HS-5 (cell line): Measurements from ENCODE around the gene GGCX.
"Not testable (repeated sequence)": the region's sequence is repeated elsewhere in the genome, so short reads cannot be mapped to it uniquely, and the experiment has no call there.

Experiments
- DNase-seq: peaks from one replicate; pipeline ENCODE4 v3.0.0-alpha.2; 2012; ENCODE audit warnings: low read depth

GGCX gene

GRCh38 chr2:85561280-85562212 is at the start of gene GGCX:
Gene GGCX (minus strand): TSS chr2:85561493. CDS start chr2:85561428, 65 bp downstream.
- DNase-seq, result no peak

- no peak for DNase-seq
Measured at GRCh38 chr2:85607268-85608215, 46.2 kb upstream of the GGCX start.

- no peak for DNase-seq
Measured at GRCh38 chr2:85606116-85606455, 44.8 kb upstream of the GGCX start.

- DNase-seq, result no peak
Measured at GRCh38 chr2:85605406-85606115, 44.3 kb upstream of the GGCX start.

GRCh38 chr2:85604568-85605339 is 43.5 kb upstream of the GGCX start:
- no peak for DNase-seq

- not testable (repeated sequence) for DNase-seq
Measured at GRCh38 chr2:85604133-85604444, 42.8 kb upstream of the GGCX start.

GRCh38 chr2:85602476-85603234 is 41.4 kb upstream of the GGCX start, which contains the start of gene TMEM150A:
Gene TMEM150A (minus strand): TSS chr2:85602698. CDS start chr2:85601948, 750 bp downstream.
- DNase-seq, result no peak

GRCh38 chr2:85601771-85602475 is 40.6 kb upstream of the GGCX start:
- DNase-seq, result no peak

- DNase-seq, result no peak
Measured at GRCh38 chr2:85600951-85601770, 39.9 kb upstream of the GGCX start.

- no peak for DNase-seq
Measured at GRCh38 chr2:85600235-85600575, 38.9 kb upstream of the GGCX start.

- DNase-seq, result no peak
Measured at GRCh38 chr2:85599468-85600234, 38.4 kb upstream of the GGCX start.

- no peak for DNase-seq
Measured at GRCh38 chr2:85598594-85599340, 37.5 kb upstream of the GGCX start.

- no peak for DNase-seq
Measured at GRCh38 chr2:85597241-85597640, 35.9 kb upstream of the GGCX start.

GRCh38 chr2:85596486-85597143 is 35.3 kb upstream of the GGCX start:
- no peak for DNase-seq

GRCh38 chr2:85596026-85596333 is 34.7 kb upstream of the GGCX start:
- no peak for DNase-seq

- DNase-seq, result peak; percentile 94
Measured at GRCh38 chr2:85595301-85596025, 34.2 kb upstream of the GGCX start, which contains the start of gene RNF181. Gene RNF181 (plus strand): TSS chr2:85595745. CDS start chr2:85595764, 19 bp downstream.
